ENCODE data around the gene NUDT14.

Gene NUDT14

GRCh38 chr14:105150368-105151083 lies 30.6 kb downstream of the NUDT14 start:
- TF ChIP-seq GATA3 (IDR thresholded peaks at IDR 0.05; ENCODE audit: low read depth, low read length) (no peak), GATA2 (IDR thresholded peaks at IDR 0.05; ENCODE audit: low read depth, low read length) (no peak)

DNA sequence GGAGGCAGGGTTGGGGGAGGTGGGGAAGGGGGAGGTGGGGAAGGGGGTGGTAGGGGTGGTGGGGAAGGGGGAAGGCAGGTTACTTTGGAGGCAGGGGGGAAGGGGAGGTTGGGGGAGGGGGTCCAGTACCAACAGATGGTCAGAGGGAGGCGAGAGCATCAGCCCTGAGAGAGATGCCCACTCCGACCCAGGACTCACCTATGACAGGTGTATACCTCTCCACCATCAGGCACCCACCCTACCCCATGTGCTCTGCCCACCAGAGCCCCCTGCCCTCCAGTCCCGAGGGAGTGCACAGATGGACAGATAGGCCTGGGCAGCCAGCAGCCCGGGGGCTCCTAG lies 31.1 kb downstream of the NUDT14 start:
- TF ChIP-seq GATA2 (IDR thresholded peaks at IDR 0.05; ENCODE audit: low read depth, low read length) (no peak), GATA3 (IDR thresholded peaks at IDR 0.05; ENCODE audit: low read depth, low read length) (no peak)

DNA sequence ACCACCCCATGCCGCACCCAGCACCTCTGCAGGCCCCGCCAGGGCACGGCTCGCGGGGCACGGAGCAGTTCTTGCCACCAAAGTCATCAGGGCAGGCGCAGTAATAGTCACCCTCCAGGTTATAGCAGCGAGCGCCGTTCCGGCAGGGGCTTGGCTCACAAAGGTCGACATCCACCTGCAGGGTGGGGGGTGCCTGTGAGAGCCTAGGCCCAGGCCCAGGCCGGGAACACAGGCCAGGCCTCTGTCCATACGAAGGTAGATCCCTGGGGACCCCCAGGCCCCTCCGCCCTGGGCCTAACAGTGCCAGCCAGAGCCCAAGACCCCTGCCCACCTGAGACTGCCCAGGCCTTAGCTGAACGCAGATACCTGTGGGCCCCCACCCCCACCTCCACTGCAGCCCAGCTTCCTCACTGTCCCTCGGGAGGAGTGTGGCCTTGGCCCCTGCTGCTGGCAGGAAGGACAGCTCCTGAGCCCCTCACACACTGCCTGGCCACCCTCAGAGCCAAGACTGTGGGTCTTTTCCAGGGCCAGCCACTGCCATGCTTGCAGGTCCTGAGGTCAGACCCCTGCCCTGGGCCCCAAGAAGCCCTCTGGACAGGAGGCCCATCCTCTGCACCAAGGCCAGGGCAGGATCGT lies 31.8 kb downstream of the NUDT14 start:
- TF ChIP-seq GATA3 (IDR thresholded peaks at IDR 0.05; ENCODE audit: low read depth, low read length) (no peak), GATA2 (IDR thresholded peaks at IDR 0.05; ENCODE audit: low read depth, low read length) (no peak)

DNA sequence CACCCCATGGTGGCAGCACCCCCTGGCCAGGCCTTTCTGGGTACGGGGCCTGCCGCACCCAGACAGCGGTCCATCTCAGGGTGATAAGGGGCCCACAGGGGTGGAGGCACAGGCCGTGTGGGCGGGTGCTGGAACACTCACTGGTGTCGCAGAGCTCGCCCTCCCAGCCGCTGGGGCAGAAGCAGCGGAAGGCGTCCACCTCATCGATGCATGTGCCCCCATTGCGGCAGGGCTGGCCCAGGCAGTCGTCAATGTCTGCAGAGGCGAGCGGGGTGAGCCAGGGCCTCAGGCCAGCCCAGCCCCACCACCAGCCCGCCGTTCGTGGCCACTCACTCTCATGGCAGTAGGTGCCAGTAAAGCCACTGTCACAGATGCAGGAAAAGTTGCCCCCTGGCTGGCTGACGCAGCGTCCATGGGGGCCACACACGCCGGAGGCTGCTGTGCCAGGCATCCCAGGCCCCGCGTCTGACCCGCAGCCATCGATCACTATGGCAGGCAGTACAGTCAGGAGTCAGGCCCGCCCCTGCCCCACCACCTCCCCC lies 32.4 kb downstream of the NUDT14 start:
- no peak for TF ChIP-seq GATA2 (IDR thresholded peaks at IDR 0.05; ENCODE audit: low read depth, low read length)
- TF ChIP-seq GATA3 (IDR thresholded peaks at IDR 0.05; ENCODE audit: low read depth, low read length): no peak

DNA sequence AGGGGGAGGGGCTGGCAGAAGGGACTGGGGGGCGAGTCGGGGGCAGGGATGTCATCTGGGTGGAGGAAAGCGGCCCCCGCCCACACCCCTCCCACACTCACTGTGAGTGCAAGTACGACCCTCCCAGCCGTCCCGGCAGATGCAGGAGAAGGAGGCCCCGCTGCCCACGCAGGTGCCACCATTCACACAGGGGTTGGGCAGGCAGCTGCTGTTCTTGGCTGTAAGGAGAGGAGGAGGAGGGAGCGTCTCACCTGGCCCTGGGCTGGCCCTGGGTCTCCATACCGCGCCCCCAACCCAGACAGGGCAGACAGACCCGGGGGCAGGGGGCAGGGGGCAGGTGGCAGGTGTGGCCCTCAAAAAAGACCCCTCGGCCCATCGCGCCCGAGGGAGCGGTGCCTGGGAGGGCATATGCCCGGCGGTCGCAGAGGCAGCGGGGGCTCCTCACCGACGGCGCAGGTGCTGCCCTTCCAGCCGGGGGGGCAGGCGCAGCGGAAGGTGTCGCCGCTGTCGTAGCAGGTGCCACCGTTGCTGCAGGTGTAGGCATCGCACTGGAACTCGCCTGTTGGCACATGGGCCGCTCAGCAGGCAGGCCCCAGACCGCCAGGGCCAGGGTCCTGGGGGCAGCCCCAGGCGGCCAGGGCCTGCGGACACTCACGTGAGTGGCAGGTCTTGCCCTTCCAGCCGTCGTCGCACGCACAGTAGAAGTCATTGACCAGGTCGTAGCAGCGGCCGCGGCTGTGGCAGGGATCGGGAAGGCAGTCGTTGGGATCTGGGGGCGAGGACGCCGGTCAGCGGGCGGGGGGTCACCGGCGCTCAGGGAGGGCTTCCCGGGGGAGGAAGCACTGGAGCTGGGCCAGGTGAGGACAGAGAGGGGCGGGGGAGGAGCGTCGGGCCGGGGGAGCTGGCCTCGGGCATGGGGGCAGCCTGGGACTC lies 33.2 kb downstream of the NUDT14 start:
- TF ChIP-seq GATA3 (IDR thresholded peaks at IDR 0.05; ENCODE audit: low read depth, low read length) (no peak), GATA2 (IDR thresholded peaks at IDR 0.05; ENCODE audit: low read depth, low read length) (no peak)

DNA sequence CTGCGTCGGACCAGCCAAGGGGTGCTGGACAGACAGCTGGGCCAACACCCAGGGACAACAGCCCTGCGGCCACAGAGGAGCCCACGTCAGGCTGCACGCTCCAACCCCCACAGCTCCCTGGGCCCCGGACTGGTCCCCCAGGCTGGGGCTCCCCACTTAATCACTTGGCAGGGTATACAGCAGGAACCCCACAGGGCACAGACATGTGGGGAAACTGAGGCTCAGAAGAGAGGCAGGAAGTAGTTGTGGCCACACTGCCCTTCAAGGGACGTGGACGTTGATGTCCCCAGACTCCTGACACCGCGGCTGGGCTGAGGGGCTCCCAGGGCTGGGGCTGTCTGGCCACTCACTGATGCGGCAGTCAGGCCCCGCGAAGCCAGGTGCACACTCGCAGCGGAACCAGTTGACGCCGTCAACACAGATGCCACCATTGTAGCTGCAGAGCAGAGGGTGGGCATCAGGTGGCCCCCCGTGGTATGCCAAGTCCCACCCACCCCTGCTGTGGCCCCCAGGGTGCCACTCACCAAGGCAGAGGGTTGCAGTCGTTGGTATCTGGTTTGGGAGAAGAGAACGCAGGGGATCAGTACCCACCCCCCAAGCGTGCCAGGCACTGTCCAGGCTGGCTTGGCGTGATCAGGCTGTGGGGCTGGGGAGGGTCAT lies 34.0 kb downstream of the NUDT14 start:
- TF ChIP-seq GATA2 (IDR thresholded peaks at IDR 0.05; ENCODE audit: low read depth, low read length) (no peak), GATA3 (IDR thresholded peaks at IDR 0.05; ENCODE audit: low read depth, low read length) (no peak)

DNA sequence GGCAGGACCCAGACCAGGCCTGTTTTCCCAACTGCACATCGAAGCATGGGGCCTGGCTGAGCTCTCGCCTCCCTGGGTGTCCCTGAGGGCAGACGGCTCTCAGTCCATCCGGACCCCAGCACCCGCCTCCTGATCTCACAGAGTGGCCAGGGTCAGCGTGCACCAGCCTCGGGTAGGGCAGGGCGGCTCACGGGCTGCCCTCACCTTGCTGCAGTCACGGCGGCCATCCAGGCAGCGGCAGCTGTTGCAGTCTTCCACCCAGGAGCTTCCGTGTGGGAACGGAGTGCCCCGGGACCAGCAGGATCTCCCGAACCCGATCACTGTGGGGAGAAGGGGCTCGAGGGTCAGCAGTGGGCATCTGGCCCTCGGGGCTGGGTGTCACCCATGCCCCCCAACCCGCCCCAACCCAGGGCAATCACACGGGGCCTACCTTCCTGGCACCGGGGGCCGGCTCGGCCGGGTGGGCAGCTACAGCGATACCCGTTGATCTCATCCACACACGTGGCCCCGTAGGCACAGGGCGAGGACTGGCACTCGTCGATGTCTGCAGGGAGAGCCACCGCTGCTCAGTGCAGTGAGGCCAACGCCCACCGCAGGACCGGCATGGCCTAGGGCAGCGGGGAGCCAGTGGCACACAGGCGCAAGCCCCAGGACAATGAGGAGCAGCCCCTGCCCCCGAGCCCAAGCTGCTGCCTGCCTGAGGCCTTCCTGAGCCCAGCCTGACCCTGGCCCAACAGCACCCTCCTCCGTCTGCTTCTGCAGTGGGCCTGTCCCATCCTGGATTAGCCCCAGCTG lies 34.7 kb downstream of the NUDT14 start:
- TF ChIP-seq GATA3 (IDR thresholded peaks at IDR 0.05; ENCODE audit: low read depth, low read length): no peak
- TF ChIP-seq GATA2 (IDR thresholded peaks at IDR 0.05; ENCODE audit: low read depth, low read length): no peak

GRCh38 chr14:105145381-105146180 lies 35.5 kb downstream of the NUDT14 start:
- TF ChIP-seq GATA3 (IDR thresholded peaks at IDR 0.05; ENCODE audit: low read depth, low read length) (no peak), GATA2 (IDR thresholded peaks at IDR 0.05; ENCODE audit: low read depth, low read length) (no peak)

DNA sequence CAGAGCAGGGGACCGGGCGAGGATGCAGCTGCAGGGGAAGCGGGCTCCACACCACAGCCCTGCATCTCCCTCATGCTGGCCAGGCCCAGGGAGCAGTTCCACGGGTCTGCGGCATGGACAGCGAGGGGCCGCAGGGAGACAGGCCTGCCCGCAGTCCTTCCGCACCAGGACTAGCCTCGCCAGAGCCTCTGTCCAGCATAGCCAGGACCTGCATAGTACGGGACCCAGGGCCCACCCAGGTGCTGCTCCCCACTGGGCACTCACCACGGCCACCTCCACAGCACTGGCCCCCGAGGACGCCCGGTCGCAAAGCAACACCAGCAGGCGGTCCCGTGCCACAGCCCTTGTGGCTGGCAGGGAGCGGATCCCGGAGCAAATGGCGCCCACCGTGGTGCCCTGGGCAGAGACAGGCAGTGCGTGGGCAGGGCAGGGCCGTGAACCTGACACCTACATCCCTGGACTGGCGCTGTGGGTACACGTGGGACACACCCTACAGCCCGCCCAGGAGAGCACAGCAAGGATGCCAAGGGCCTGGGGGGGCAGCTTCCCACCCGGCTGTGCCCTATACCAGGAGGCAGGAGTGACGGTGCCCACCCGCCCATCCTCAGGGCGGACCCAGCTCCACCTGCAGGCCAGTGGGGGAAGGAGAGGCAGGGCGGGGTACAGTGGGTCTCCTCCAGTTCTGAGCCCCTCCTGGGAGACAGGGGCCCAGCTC lies 36.3 kb downstream of the NUDT14 start:
- TF ChIP-seq GATA2 (IDR thresholded peaks at IDR 0.05; ENCODE audit: low read depth, low read length): no peak
- no peak for TF ChIP-seq GATA3 (IDR thresholded peaks at IDR 0.05; ENCODE audit: low read depth, low read length)

DNA sequence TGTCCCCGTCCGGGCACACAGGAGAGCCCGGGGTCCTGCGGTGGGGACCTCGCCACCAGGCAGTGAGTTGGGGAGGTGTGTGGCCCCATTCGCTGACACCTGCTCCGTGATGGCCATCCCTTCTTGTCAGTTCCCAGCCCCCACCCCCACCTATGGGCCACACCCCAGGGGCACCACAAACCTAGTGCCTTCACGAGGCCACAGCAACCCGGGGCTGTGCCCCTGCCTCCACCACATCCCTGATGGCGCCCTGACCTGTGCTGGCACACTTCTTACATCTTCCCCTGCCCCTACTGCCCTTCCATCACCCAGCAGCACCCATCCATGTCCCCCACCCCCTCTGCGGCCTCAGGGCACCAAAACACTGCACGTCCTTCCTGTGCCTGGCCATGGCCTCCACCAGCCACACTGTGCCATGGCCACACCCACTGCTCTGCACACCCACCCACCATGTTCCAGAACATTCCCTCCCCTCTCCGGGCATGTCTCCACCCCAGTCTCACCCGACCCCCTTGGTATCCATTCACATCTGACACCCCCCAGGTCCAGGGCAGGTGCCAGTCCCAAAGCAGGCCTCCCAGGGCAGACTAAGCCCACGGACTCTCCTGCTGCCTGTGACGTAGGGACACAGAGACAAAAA lies 37.0 kb downstream of the NUDT14 start:
- no peak for TF ChIP-seq GATA2 (IDR thresholded peaks at IDR 0.05; ENCODE audit: low read depth, low read length)
- no peak for TF ChIP-seq GATA3 (IDR thresholded peaks at IDR 0.05; ENCODE audit: low read depth, low read length)

DNA sequence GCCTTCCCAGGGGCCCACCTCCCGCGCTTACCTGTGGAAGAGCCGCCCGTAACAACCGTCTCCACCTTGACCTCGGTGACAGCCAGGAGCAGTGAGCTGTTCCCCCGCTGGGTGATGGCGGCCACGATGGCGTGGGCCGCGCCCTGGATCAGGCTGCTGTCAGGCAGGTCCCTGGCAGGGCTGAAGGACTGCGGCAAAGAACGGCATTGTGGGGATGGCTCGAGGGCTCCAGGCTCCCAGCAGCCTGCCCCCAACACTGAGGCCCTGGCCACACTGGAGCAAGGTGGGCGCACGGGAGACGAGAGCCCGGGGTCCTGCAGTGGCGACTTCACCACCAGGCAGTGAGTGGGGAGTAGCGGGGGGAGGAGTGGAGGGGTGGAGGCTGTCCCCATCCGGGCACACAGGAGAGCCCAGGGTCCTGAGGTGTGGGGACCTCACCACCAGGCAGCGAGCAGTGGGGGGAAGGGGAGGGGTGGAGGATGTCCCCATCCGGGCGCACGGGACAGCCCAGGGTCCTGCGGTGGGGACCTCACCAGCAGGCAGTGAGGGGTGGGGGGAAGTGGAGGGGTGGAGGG lies 37.6 kb downstream of the NUDT14 start:
- TF ChIP-seq GATA3 (IDR thresholded peaks at IDR 0.05; ENCODE audit: low read depth, low read length): no peak
- no peak for TF ChIP-seq GATA2 (IDR thresholded peaks at IDR 0.05; ENCODE audit: low read depth, low read length)

Data from SH-SY5Y (cell line).